Measurements from ENCODE around the gene NHSL2. TPM values are rescaled to one million over a fixed set of nuclear protein-coding genes. Genes with fewer than 3 reads are reported as not detected.

NHSL2 gene
- total RNA-seq, 1 experiment from 2014 or later: 0.20 TPM

- DNase-seq (ENCODE audit: low read depth): no peak
Observed at GRCh38 chrX:72071213-72071612, 160.6 kb downstream of the NHSL2 start.

GRCh38 chrX:72073633-72074032 lies 163.0 kb downstream of the NHSL2 start:
- no peak for DNase-seq (ENCODE audit: low read depth)

GRCh38 chrX:72078411-72078810 lies 167.8 kb downstream of the NHSL2 start:
- no peak for DNase-seq (ENCODE audit: low read depth)

GRCh38 chrX:72079607-72080006 lies 169.0 kb downstream of the NHSL2 start:
- DNase-seq (ENCODE audit: low read depth): no peak

GRCh38 chrX:72080150-72080549 lies 169.5 kb downstream of the NHSL2 start:
- DNase-seq (ENCODE audit: low read depth): no peak

GRCh38 chrX:72080800-72081199 lies 170.2 kb downstream of the NHSL2 start:
- no peak for DNase-seq (ENCODE audit: low read depth)

GRCh38 chrX:72081605-72082320 lies 171.1 kb downstream of the NHSL2 start:
- DNase-seq (ENCODE audit: low read depth): no peak

- DNase-seq (ENCODE audit: low read depth): no peak
Observed at GRCh38 chrX:72083291-72083690, 172.6 kb downstream of the NHSL2 start.

GRCh38 chrX:72084114-72084513 lies 173.5 kb downstream of the NHSL2 start:
- no peak for DNase-seq (ENCODE audit: low read depth)

GRCh38 chrX:72086995-72087394 lies 176.3 kb downstream of the NHSL2 start:
- no peak for DNase-seq (ENCODE audit: low read depth)

- no peak for DNase-seq (ENCODE audit: low read depth)
Observed at GRCh38 chrX:72088761-72089160, 178.1 kb downstream of the NHSL2 start.

GRCh38 chrX:72089254-72089653 lies 178.6 kb downstream of the NHSL2 start:
- DNase-seq (ENCODE audit: low read depth): no peak

- peak; percentile 22 for DNase-seq (ENCODE audit: low read depth)
Observed at GRCh38 chrX:72094894-72095293, 184.2 kb downstream of the NHSL2 start.

- no peak for DNase-seq (ENCODE audit: low read depth)
Observed at GRCh38 chrX:72095370-72095769, 184.7 kb downstream of the NHSL2 start.

- DNase-seq (ENCODE audit: low read depth): no peak
Observed at GRCh38 chrX:72097098-72097497, 186.5 kb downstream of the NHSL2 start.

GRCh38 chrX:72100051-72100755 lies 189.6 kb downstream of the NHSL2 start:
- no peak for DNase-seq (ENCODE audit: low read depth)

GRCh38 chrX:72100824-72101351 lies 190.2 kb downstream of the NHSL2 start:
- DNase-seq (ENCODE audit: low read depth): no peak

GRCh38 chrX:72101597-72102037 lies 191.0 kb downstream of the NHSL2 start:
- DNase-seq (ENCODE audit: low read depth): no peak

GRCh38 chrX:72102126-72102525 lies 191.5 kb downstream of the NHSL2 start:
- DNase-seq (ENCODE audit: low read depth): no peak

- no peak for DNase-seq (ENCODE audit: low read depth)
Observed at GRCh38 chrX:72102760-72103159, 192.1 kb downstream of the NHSL2 start.

- peak; percentile 25 for DNase-seq (ENCODE audit: low read depth)
Observed at GRCh38 chrX:72105436-72105835, 194.8 kb downstream of the NHSL2 start.

GRCh38 chrX:72107320-72107719 lies 196.7 kb downstream of the NHSL2 start:
- DNase-seq (ENCODE audit: low read depth): peak; percentile 77

Measured in M059J (cell line).